ENCODE data around the gene FHOD1. TPM values are rescaled to one million over a fixed set of nuclear protein-coding genes. Genes with fewer than 3 reads are reported as not detected.

Gene FHOD1
- total and polyA plus RNA-seq, 12 donors, result 11.6 to 71.1 (median 19.1) TPM

GRCh38 chr16:67201411-67202345 lies 45.6 kb downstream of the FHOD1 start:
- H3K4me1 ChIP-seq, result peaks cover 0 to 24% (median 11%) of the 10 kb centered on the region in 9 donors
- no peak for DNase-seq
- H3K4me3 ChIP-seq, result no peak overlapping the region
- TF ChIP-seq CTCF (IDR thresholded peaks at IDR 0.05), result no peak
- no peaks in the 10 kb centered on the region for H3K9me3 ChIP-seq
- no peaks in the 10 kb centered on the region for H3K27me3 ChIP-seq
- 94% methylated on average over 40 of the region's 40 CpGs for WGBS, 2 donors
- H3K36me3 ChIP-seq, result peaks cover 0 to 78% (median 18%) of the 10 kb centered on the region in 9 donors
- intact Hi-C loops (cut with DNase I), result no loop called here
- no peak overlapping the region for H3K27ac ChIP-seq
- ATAC-seq, result no peak

DNA sequence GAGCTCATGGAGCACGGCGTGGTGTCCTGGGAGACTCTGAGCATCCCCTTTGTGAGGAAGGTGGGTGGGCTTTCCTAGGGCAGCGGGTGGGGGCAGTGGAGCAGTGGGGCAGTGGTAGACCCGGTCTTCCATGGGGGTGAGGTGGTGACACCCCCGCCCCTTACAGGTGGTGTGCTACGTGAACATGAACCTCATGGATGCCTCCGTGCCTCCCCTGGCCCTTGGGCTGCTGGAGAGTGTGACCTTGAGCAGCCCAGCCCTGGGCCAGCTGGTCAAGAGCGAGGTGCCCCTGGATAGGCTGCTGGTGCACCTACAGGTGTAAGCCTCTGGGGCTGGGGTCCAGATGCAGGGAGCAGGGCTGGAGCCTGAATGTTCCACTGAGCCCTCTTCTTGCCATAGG lies 46.8 kb downstream of the FHOD1 start:
- DNase-seq (no peak), ATAC-seq (no peak)
- no peak for TF ChIP-seq CTCF (IDR thresholded peaks at IDR 0.05)
- no peaks in the 10 kb centered on the region for H3K9me3 ChIP-seq
- WGBS, 2 donors, result 87 to 94% methylated on average over 8 of the region's 8 CpGs
- no peaks in the 10 kb centered on the region for H3K27me3 ChIP-seq
- intact Hi-C loops (cut with DNase I), result no loop called here
- H3K4me1 ChIP-seq, result peaks cover 0 to 28% (median 11%) of the 10 kb centered on the region in 9 donors
- no peak overlapping the region for H3K27ac ChIP-seq
- H3K36me3 ChIP-seq, result peaks cover 3 to 87% (median 30%) of the 10 kb centered on the region in 9 donors
- no peak overlapping the region for H3K4me3 ChIP-seq

GRCh38 chr16:67199808-67200198 lies 47.5 kb downstream of the FHOD1 start:
- ATAC-seq (peak in 3 of 8 donors; percentile 4 to 15 (median 7)), DNase-seq (no peak)
- Histone ChIP-seq H3K27me3 (no peaks in the 10 kb centered on the region), H3K36me3 (peaks cover 3 to 93% (median 37%) of the 10 kb centered on the region in 9 donors), H3K9me3 (no peaks in the 10 kb centered on the region), H3K27ac (no peak overlapping the region), H3K4me3 (no peak overlapping the region), H3K4me1 (peaks cover 0 to 30% (median 11%) of the 10 kb centered on the region in 9 donors)
- peak in 1 of 9 donors; percentile 18 for TF ChIP-seq CTCF (IDR thresholded peaks at IDR 0.05)
- 43 to 50% methylated on average over 22 of the region's 22 CpGs for WGBS, 2 donors
- intact Hi-C loops (cut with DNase I), result no loop called here

GRCh38 chr16:67199011-67199807 lies 48.1 kb downstream of the FHOD1 start, which contains the start of gene ELMO3:
ELMO3 (plus strand) TSS chr16:67199131; CDS start chr16:67199327, 196 bp downstream.
- no peaks in the 10 kb centered on the region for H3K27me3 ChIP-seq
- no peak within 1 kb of the TSS for H3K27ac ChIP-seq
- H3K36me3 ChIP-seq, result peaks cover 3 to 97% (median 43%) of the 10 kb centered on the region in 9 donors
- 50 to 59% methylated on average over 58 to 61 of the region's 61 CpGs for WGBS, 2 donors
- ATAC-seq (peak in 7 of 8 donors; percentile 5 to 21 (median 12)), DNase-seq (no peak)
- H3K4me3 ChIP-seq, result no peak within 1 kb of the TSS
- intact Hi-C loops (cut with DNase I), result no loop called here
- H3K4me1 ChIP-seq, result peaks cover 0 to 36% (median 11%) of the 10 kb centered on the region in 9 donors
- TF ChIP-seq CTCF (IDR thresholded peaks at IDR 0.05), result peak in 8 of 9 donors; percentile 14 to 48 (median 30)
- H3K9me3 ChIP-seq, result no peaks in the 10 kb centered on the region
